Panc1 (cell line): Measurements from ENCODE around the gene PNP. TPM values are rescaled to one million over a fixed set of nuclear protein-coding genes. Genes with fewer than 3 reads are reported as not detected.

ENCODE experiments used
- ATAC-seq: fragments of 200-7000 bp; cut with Tn5 transposase; 2 replicates; pipeline ENCODE4 v1.9.1; 2020; ENCODE audit warnings: mild to moderate bottlenecking, moderate library complexity
- BruUV-seq: library from RNA; stranded (reverse); fragments of 400-500 nt; replicated peaks from 2 replicates; lab custom pipeline; 2021; lab: Mats Ljungman, UMichigan
- CTCF ChIA-PET: fragments of 300-600 bp; sonication (Branson Sonifier 250); formaldehyde crosslinking; loops from one replicate; lab custom pipeline; 2022; ENCODE audit warnings: antibody characterized with exemption; lab: Charles Lee
- POLR2A ChIA-PET: fragments of 300-600 bp; sonication (Branson Sonifier 250); formaldehyde crosslinking; loops from one replicate; lab custom pipeline; 2022; ENCODE audit warnings: antibody characterized with exemption; lab: Charles Lee
- DNase-seq: peaks from one replicate; pipeline ENCODE4 v3.0.0-alpha.2; 2010; ENCODE audit warnings: low read depth, low spot score
- H3K27ac ChIP-seq: 2 replicates; pipeline ENCODE4 v1.5.1; 2011; ENCODE audit warnings: mild to moderate bottlenecking, low read length, inconsistent platforms
- H3K27me3 ChIP-seq: fragments of 200-500 bp; sonication (Bioruptor generic); 2 replicates; pipeline ENCODE4 v1.6.0; 2014; ENCODE audit warnings: low read length, inconsistent platforms; ENCODE audit not compliant: control insufficient read depth, insufficient read depth
- H3K36me3 ChIP-seq: fragments of 200-500 bp; sonication (Bioruptor generic); 2 replicates; pipeline ENCODE4 v1.5.1; 2014; ENCODE audit warnings: inconsistent platforms, mild to moderate bottlenecking, low read length, moderate library complexity; ENCODE audit not compliant: control insufficient read depth, insufficient read depth
- H3K4me1 ChIP-seq: 2 replicates; pipeline ENCODE4 v1.5.1; 2011; ENCODE audit warnings: inconsistent platforms, mild to moderate bottlenecking, low read length, moderate library complexity; ENCODE audit not compliant: control insufficient read depth, insufficient read depth
- H3K4me3 ChIP-seq, 2 experiments: 2 replicates each; pipeline ENCODE4 v1.5.1; 2011 to 2012; ENCODE audit warnings: low read depth in 2 of 2, low read length in 2 of 2, mild to moderate bottlenecking in 2 of 2, inconsistent platforms in 1 of 2, moderate library complexity in 1 of 2
- H3K9me3 ChIP-seq: fragments of 200-500 bp; sonication (Bioruptor generic); 2 replicates; pipeline ENCODE4 v1.5.1; 2014; ENCODE audit warnings: low read depth, mild to moderate bottlenecking, inconsistent platforms, low read length, moderate library complexity; ENCODE audit not compliant: control insufficient read depth, insufficient read depth
- POLR2AphosphoS5 ChIP-seq: IDR thresholded peaks from 2 replicates; pipeline ENCODE4 v1.6.1; 2012; ENCODE audit warnings: mild to moderate bottlenecking, low read depth, low read length, moderate library complexity
- SIN3A ChIP-seq: IDR thresholded peaks from 2 replicates; pipeline ENCODE4 v1.6.1; 2012; ENCODE audit warnings: low read depth, mild to moderate bottlenecking, low read length, moderate library complexity, borderline replicate concordance; ENCODE audit not compliant: insufficient read depth
- in situ Hi-C: cut with HindIII; loops from 2 replicates; pipeline ENCODE4 v1.10.0; 2016; ENCODE audit warnings: low sequenced_read_pairs, low pct_unique_long_range_greater_than_20kb
- intact Hi-C: fragments of 100-400 bp; cut with micrococcal nuclease; formaldehyde crosslinking; loops from one replicate; pipeline ENCODE4 v1.10.0; 2022; ENCODE audit not compliant: unreplicated experiment
- total RNA-seq: library from RNA; stranded (reverse); gene quantifications from one replicate; pipeline ENCODE4 v1.2.1, GENCODE V29; 2021; ENCODE audit not compliant: unreplicated experiment
- TF ChIP-seq, protein P1 (sequence below): fragments of 450-650 bp; IDR thresholded peaks from 2 replicates; pipeline ENCODE4 v1.5.1; 2017; ENCODE audit warnings: mild to moderate bottlenecking
- TF ChIP-seq, protein P2 (sequence below), 2 experiments: IDR thresholded peaks; 2 replicates each; pipeline ENCODE4 v1.6.1; 2011 to 2012; ENCODE audit warnings: low read depth in 2 of 2, control low read depth in 1 of 2, low read length in 1 of 2, mild to moderate bottlenecking in 1 of 2, moderate library complexity in 1 of 2; ENCODE audit not compliant: insufficient read depth in 1 of 2

Gene PNP
- total RNA-seq, 1 experiment from 2014 or later: 35.1 TPM

DNA sequence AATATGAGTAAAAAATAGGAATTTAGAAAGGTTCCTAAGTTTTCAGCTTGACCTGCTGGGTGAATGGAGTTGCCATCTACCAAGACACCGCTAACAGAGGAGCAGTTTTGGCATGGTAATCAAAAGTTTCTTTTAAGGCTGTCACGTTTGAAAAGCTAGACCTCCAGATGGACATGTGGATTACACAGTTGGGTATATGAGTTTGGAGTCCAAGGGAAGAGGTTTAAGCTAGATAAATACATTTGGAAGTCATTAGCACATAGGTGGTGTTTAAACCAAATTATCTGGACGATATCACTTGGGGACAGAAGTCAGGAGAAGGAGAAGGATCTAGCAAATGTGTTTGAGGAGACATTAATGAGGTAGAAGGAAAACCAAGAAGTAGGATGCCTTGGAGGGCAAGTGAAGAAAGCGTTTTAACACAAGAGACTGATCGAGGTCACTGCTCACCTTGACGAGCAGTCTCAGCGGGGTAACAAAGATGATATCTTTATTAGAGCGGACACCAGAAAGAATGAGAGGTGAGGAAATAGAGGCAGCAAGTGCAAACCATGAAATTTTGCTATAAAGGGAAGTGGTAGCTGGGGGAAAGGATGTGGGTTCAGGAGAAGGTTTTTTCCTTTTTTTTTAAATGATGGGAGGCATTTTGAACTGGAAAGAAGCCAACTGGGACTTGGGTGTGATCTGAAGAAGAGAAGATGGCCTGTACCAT lies 17.6 kb downstream of the PNP start:
- H3K36me3 ChIP-seq: no peaks in the 10 kb centered on the region
- H3K4me3 ChIP-seq: no peak overlapping the region
- CTCF ChIA-PET: interaction anchor here (0.8 kb wide), 1 partner anchor 120 kb away, joined by 3 read pairs; no protein-coding TSS in a partner anchor
- H3K9me3 ChIP-seq: no peaks in the 10 kb centered on the region
- BruUV-seq: no TSS peak
- TF ChIP-seq, protein P1, sequence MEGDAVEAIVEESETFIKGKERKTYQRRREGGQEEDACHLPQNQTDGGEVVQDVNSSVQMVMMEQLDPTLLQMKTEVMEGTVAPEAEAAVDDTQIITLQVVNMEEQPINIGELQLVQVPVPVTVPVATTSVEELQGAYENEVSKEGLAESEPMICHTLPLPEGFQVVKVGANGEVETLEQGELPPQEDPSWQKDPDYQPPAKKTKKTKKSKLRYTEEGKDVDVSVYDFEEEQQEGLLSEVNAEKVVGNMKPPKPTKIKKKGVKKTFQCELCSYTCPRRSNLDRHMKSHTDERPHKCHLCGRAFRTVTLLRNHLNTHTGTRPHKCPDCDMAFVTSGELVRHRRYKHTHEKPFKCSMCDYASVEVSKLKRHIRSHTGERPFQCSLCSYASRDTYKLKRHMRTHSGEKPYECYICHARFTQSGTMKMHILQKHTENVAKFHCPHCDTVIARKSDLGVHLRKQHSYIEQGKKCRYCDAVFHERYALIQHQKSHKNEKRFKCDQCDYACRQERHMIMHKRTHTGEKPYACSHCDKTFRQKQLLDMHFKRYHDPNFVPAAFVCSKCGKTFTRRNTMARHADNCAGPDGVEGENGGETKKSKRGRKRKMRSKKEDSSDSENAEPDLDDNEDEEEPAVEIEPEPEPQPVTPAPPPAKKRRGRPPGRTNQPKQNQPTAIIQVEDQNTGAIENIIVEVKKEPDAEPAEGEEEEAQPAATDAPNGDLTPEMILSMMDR: no peak
- H3K4me1 ChIP-seq: no peaks in the 10 kb centered on the region
- POLR2A ChIA-PET: no interaction called here
- in situ Hi-C loops: no loop called here
- intact Hi-C loops: no loop called here
- DNase-seq (no peak), ATAC-seq (no peak)
- H3K27ac ChIP-seq: no peak overlapping the region
- no peaks in the 10 kb centered on the region for H3K27me3 ChIP-seq

DNA sequence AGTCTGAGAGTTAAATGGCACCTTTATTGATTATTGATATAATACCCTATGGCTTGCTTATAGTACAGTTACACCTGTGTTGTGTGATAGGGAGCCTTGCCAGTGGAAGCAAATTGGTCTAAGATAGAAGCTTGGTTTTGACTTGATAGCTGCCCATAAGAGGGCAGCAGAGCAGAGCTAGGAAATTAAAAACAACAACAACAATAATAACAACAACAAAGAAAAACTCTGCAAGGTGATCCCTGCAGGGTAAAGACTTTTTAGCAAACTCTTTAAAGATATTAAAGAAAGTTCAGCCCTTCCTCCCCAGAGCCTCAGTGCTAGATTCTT lies 18.2 kb downstream of the PNP start:
- DNase-seq: no peak
- in situ Hi-C loops: no loop called here
- TF ChIP-seq, protein P1: peak; percentile 30; the same call in 1 of the 2 replicates
- TF ChIP-seq SIN3A (no peak), POLR2AphosphoS5 (no peak)
- TF ChIP-seq, protein P2, sequence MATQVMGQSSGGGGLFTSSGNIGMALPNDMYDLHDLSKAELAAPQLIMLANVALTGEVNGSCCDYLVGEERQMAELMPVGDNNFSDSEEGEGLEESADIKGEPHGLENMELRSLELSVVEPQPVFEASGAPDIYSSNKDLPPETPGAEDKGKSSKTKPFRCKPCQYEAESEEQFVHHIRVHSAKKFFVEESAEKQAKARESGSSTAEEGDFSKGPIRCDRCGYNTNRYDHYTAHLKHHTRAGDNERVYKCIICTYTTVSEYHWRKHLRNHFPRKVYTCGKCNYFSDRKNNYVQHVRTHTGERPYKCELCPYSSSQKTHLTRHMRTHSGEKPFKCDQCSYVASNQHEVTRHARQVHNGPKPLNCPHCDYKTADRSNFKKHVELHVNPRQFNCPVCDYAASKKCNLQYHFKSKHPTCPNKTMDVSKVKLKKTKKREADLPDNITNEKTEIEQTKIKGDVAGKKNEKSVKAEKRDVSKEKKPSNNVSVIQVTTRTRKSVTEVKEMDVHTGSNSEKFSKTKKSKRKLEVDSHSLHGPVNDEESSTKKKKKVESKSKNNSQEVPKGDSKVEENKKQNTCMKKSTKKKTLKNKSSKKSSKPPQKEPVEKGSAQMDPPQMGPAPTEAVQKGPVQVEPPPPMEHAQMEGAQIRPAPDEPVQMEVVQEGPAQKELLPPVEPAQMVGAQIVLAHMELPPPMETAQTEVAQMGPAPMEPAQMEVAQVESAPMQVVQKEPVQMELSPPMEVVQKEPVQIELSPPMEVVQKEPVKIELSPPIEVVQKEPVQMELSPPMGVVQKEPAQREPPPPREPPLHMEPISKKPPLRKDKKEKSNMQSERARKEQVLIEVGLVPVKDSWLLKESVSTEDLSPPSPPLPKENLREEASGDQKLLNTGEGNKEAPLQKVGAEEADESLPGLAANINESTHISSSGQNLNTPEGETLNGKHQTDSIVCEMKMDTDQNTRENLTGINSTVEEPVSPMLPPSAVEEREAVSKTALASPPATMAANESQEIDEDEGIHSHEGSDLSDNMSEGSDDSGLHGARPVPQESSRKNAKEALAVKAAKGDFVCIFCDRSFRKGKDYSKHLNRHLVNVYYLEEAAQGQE (IDR thresholded peaks at IDR 0.05; ENCODE audit: insufficient read depth in 1 of 2, low read depth in 2 of 2, low read length in 1 of 2): no peak
- H3K4me3 ChIP-seq: no peak overlapping the region
- no peaks in the 10 kb centered on the region for H3K9me3 ChIP-seq
- BruUV-seq: no TSS peak
- intact Hi-C loops: no loop called here
- H3K36me3 ChIP-seq: no peaks in the 10 kb centered on the region
- ChIA-PET CTCF (interaction anchor here (0.8 kb wide), 1 partner anchor 120 kb away, joined by 3 read pairs; no protein-coding TSS in a partner anchor), POLR2A (no interaction called here)
- H3K4me1 ChIP-seq: no peaks in the 10 kb centered on the region
- ATAC-seq: no peak
- H3K27me3 ChIP-seq: no peaks in the 10 kb centered on the region
- H3K27ac ChIP-seq: no peak overlapping the region
